HG03378 (cell line): ENCODE measurements around the gene GDPD3.

Source experiments
- ATAC-seq: cut with Tn5 transposase; IDR thresholded peaks from one replicate; pipeline ENCODE4 v1.9.1; 2021; ENCODE audit warnings: mild to moderate bottlenecking, moderate library complexity; ENCODE audit not compliant: unreplicated experiment

GDPD3 gene

DNA sequence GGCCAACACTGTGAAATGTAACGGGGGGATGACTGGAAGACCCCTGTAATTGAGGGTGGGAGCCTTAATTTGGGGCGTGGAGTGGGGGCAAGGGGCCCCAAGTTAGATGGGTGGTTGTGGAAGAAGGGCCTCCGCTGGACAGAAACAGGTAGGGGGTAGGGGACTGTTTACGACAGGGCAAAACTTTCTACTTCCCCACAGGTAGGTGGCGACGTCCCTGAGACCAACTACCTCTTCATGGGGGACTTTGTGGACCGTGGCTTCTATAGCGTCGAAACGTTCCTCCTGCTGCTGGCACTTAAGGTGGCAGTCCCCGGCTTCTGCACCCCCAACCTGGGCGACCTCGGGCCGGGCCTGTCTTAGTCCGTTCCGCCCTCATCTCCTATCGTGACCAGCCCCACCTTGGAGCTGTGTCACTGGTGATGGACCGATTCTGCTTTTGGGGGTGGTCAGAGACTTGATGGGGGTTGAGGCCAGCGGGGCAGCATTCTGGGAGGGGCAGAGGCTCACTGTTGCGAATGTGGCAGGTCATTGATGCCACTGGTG, 30.7 kb downstream of the GDPD3 start:
- ATAC-seq, result no peak

DNA sequence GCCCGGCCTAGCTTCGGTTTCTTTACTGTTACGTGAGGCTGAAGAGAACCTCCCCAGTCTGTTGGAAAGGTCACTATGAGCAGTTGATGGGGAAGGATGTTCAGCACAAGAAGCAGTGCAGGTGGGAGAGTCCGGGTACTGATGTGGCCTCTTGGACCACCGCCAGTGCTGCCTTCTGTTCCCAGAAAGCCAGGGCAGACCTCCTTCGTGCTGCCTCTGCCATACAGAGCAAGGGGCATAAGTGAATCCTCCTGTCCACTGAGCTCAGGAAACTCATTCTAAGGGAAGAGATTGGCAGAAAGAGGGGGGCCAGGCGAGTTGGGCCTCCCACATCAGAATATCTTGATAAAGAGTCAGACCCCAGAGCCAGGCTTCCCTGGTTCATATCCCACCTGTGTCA, 33.9 kb downstream of the GDPD3 start:
- ATAC-seq, result no peak

DNA sequence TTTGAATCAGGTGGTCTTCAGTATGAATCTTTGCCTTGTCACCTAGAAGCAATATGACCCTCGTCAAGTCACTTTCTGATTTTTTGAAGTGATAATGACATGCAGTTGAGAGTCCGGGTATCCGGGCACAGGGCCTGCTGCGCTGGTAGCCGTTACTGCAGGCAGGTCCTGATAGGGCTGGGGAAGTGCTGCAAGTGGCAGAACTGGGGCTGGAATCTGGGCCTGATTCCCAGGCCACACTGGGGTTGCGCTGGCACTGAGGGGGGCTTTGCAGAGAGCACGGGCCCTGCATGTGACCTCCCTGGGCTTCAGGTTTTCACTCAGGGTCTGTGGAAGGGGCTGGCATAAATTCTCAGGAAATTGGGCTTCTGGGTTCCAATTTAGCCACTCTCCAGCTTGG, 34.6 kb downstream of the GDPD3 start:
- no peak for ATAC-seq

DNA sequence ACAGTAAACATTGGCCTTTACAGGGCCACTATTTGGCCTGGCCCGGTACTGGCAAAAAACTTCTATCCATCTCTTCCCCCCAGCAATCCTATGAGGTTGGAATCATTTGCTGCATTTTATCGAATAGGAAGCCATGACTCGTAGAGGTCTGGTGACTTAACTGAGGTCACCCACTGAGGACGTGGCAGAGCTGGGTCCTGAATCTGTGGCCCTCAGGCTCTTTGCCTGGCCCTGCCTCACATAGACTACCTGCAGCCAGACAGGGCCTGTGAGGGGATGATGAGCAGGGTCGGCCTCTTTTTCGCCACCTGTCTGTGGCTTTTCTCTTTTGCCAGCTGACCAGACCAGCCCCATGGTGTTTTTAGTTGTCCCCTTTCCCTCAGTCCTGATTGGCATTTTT, 35.7 kb downstream of the GDPD3 start:
- ATAC-seq, result no peak

DNA sequence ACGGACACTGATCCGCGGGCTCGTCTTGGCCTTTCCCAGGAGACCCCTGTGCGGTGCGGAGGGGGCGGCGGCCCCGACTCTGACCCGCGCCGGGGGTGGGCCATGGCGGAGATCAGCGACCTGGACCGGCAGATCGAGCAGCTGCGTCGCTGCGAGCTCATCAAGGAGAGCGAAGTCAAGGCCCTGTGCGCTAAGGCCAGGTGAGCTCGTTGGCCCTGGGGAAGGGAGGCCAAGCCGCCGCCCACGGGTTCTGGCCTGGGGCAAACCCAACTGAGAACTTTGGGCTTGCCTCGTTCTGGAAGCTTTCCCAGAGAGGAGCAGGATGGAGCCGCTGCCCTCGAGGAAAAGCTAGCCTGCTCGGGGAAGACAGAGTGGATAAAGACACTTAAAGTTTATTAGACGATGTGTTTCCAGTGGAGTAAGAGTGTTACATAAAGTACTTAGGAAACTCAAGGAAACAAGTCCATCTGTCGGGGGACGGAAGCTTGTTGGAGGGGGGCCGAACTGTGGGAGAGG, 37.0 kb downstream of the GDPD3 start:
- ATAC-seq, result no peak

DNA sequence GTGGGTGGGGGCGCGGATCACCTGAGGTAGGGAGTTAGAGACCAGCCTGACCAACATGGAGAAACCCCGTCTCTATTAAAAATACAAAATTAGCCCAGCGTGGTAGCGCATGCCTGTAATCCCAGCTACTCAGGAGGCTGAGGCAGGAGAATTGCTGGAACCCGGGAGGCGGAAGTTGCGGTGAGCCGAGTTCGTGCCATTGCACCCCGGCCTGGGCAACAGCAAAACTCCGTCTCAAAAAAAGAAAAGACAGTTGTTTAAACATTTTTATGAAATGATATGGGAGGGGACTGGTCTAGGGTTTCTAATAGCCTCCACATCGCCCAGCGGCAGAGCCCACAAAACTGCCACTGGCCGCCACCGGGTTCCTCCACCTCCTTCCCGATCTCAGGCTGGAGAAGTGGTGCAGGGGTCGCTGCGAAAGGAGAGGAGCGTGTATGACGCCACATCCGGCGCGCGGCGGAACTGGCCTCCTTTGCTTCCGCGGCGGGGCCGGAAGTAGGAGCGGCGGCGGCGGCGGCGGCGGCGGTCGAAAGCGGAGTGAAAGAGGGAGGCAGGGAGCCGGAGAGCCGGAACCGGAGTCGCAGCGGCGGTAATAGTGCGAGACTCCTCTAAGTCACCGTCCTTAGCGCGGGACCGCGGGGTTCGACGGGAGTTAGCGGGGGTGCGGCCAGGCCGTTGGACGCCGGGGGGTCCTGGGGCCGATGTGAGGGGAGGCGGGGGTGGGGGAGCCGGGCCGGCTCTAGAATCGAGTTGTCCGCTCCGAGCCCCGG, 37.6 kb downstream of the GDPD3 start, which contains the start of gene PPP4C:
Gene PPP4C, plus strand, starts transcription at position 492 of the 773 bp plus-strand sequence. CDS start 384 bp downstream, outside the sequence.
- no peak for ATAC-seq

DNA sequence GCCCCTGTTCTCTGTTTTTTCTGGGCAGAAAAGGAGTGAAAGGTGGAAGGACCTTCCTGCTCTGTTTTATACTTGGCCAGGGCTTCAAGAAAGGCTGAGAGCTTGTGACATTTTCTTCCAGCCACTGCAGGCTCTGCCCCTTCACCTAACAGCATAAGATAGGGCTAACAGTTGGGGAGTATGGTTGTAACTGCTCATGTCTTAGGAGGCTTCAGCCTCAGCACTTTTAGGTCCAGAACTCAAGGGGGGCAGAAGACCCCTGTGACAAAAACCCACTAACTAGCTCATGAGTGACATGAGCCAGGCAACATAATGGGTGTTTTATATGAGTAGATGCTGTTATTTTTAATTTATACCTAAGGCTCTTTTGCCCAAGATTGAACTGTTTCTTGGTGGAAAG, 42.8 kb downstream of the GDPD3 start:
- ATAC-seq, result no peak

DNA sequence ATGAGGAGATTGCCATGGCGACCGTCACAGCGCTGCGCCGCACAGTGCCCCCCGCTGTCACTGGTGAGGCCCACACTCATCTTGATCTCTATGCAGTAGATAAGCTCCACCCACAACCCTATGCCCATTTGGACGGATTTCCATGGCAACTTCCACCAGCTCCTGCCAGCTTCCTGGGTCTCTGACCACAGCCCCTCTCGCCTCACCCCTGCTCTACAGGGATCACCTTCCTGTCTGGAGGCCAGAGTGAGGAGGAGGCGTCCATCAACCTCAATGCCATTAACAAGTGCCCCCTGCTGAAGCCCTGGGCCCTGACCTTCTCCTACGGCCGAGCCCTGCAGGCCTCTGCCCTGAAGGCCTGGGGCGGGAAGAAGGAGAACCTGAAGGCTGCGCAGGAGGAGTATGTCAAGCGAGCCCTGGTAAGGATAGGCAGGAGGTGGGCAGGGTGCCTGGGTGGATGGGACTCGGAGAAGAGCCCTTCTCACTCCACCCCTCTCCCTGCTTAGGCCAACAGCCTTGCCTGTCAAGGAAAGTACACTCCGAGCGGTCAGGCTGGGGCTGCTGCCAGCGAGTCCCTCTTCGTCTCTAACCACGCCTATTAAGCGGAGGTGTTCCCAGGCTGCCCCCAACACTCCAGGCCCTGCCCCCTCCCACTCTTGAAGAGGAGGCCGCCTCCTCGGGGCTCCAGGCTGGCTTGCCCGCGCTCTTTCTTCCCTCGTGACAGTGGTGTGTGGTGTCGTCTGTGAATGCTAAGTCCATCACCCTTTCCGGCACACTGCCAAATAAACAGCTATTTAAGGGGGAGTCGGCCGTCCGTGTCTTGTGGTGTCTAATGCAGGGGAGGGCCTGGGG, 43.5 kb downstream of the GDPD3 start:
- ATAC-seq, result no peak

DNA sequence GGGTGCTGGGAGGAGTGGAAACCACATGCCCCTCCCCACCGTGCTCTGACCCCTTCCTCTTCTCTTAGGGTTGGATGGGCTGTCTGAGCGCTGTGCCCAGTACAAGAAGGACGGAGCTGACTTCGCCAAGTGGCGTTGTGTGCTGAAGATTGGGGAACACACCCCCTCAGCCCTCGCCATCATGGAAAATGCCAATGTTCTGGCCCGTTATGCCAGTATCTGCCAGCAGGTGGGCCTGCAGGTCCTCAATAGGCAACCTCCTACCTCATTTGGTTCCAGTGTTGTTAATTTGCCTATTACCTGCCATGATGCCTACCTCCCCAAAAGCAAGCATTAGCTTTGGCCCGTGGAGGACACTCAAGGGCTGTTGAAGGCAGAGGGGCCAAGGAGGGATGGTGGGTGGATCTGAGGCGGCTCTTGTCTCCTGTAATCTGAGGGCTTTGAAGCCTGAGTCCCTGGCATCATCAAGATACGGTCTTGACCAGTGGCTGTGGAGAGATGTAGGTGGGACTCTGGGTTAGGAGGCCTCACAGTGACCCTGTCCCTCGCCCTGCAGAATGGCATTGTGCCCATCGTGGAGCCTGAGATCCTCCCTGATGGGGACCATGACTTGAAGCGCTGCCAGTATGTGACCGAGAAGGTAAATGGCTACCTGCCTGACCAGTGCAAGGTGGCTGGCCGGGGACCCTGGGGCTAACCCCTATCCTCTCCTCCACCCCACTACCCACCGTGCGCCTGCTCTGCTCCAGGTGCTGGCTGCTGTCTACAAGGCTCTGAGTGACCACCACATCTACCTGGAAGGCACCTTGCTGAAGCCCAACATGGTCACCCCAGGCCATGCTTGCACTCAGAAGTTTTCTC, 44.4 kb downstream of the GDPD3 start:
- ATAC-seq, result no peak

DNA sequence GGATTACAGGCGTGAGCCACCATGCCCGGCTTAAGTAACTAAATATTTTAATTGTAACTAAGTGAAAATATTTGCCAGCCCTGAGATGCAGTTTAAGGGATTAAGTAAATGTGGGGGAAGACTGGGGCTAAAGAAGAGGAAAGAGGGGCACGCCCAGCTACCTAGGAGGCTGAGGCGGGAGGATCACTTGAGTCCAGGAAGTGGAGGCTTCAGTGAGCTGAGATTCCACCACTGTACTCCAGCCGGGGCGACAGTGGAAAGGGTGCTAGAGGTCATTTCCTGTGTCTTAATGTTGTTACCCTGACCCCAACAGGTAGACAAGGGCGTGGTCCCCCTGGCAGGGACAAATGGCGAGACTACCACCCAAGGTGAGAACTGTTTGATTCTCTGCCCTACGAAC, 45.0 kb downstream of the GDPD3 start:
- ATAC-seq, result no peak

DNA sequence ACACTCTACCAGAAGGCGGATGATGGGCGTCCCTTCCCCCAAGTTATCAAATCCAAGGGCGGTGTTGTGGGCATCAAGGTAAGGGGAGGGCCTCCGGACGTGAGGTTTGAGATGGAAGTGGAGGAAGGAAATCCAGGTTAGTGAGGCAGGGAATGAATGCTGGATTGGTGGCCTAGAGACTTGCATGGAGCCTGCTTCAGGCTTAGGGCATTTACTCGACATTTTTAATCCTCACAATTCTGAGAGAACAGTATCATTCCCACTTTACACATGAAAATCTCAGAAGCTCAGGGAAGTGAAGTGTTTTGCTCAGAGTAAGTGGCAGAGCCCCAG, 45.8 kb downstream of the GDPD3 start:
- no peak for ATAC-seq

DNA sequence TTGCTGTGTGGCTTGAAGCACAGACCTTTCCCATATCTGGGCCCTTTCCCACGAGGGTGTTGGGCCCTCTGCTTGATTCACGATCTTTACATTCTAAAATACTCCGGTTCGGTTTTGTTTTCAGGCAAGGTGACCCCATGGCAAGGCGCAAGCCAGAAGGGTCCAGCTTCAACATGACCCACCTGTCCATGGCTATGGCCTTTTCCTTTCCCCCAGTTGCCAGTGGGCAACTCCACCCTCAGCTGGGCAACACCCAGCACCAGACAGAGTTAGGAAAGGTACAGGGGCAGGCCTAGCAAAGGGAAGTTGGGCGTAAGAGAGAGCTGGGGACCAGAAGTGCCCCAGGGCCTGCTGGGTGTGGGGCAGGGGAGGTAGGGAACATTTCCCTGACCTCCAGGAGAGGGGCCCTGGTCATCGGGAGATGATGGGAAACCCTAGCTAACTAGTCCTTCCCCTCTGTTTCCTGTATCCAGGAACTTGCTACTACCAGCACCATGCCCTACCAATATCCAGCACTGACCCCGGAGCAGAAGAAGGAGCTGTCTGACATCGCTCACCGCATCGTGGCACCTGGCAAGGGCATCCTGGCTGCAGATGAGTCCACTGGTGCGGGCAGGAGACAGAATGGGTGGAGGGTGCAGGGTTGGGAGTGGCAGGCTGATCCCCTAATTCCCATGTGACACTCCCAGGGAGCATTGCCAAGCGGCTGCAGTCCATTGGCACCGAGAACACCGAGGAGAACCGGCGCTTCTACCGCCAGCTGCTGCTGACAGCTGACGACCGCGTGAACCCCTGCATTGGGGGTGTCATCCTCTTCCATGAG, 46.4 kb downstream of the GDPD3 start:
- no peak for ATAC-seq

DNA sequence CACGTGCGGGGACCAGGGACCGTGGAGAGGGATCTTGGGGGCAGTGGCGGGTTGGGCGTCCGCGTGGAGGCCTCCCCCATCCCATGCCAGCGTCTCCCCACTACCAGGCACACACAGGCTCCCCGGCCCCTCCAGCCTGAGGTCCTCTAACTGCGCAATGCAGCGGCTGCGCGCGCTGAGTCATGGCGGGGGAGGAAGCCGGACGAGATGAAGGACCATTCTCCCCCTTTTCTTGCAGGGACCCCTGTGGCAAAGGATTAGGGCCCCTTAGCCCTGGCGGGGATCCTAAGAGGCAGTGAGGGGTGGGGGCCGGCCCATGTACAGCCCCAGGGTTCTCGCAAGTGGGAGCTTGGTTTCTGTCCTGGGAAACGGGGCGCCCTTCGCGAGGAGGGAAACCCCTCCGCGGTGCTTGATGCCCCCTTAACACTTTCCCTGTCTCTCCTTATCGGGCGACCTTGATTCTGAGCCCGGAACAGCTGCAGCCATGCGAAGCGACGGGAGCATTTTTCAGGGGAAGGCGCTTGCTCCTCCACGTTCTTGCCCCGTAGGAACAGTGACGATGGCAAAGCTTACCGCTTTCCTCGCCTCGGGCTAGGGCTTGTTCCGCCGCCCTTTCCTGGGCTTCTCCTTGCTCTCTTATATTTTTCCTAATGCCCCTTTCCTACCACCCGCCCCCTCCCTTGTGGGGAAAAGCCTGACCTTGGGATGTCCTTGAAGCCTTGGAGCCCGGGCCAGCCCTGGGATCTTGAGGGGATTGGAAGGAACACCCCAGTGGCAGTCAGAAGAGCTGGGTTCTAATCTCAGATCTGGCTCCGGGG, 47.2 kb downstream of the GDPD3 start:
- no peak for ATAC-seq

DNA sequence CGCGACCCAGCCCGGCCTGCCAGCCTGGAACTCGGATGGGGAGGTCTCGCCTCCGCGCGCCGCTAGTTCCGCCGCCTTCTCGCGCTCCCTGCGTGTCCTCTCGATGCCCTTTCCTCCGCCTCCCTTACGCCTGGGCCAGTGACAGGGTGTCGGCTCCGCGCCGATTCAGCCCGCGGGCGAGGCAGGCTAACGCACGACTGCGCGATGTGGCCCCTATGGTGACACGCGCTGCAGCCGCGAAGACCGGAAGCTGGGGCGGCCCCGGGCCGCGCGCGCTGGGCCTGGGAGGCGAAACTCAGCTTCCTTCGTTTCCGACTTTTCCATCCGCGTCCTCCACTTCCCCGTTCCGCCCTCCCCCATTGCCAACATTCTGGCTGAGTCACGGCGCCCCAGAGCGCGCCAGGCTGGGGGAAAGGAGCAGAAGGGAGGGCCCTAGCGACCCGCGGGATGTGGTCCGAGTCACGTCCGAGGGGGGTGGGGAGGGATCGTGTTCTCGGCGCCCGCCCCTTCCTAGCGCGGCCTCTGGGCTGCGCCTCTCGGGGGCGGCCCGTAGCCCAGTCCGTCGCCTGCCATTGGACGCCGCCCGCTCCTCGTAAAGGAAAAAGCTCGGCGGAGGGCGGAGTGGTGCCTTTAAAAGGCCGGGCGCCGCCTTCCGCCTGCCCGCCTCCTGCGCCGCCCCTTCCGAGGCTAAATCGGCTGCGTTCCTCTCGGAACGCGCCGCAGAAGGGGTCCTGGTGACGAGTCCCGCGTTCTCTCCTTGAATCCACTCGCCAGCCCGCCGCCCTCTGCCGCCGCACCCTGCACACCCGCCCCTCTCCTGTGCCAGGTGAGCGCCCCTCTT, 48.0 kb downstream of the GDPD3 start, which contains the start of gene ALDOA:
Gene ALDOA, plus strand, starts transcription at position 659 of the 841 bp plus-strand sequence. CDS start 1,138 bp downstream, outside the sequence.
- peak; percentile 64 for ATAC-seq

DNA sequence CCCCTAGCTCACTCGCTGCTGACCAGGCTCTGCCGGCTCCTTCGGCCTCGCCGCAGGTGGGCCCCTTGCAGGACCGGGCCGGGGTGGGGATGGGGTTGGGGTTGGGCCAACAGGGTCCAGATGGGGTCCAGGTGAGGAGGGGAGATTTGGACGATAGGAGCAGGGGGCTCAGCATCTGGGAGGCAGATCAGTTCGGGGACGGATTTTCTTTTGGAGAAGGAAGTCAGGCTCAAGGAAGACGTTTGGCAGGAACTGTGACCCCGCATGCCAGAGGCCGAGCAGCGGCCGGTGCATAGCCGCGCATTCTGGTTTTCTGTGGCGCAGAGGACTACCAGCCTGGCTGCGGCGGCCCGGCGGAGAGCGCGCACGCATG, 48.6 kb downstream of the GDPD3 start:
- no peak for ATAC-seq

DNA sequence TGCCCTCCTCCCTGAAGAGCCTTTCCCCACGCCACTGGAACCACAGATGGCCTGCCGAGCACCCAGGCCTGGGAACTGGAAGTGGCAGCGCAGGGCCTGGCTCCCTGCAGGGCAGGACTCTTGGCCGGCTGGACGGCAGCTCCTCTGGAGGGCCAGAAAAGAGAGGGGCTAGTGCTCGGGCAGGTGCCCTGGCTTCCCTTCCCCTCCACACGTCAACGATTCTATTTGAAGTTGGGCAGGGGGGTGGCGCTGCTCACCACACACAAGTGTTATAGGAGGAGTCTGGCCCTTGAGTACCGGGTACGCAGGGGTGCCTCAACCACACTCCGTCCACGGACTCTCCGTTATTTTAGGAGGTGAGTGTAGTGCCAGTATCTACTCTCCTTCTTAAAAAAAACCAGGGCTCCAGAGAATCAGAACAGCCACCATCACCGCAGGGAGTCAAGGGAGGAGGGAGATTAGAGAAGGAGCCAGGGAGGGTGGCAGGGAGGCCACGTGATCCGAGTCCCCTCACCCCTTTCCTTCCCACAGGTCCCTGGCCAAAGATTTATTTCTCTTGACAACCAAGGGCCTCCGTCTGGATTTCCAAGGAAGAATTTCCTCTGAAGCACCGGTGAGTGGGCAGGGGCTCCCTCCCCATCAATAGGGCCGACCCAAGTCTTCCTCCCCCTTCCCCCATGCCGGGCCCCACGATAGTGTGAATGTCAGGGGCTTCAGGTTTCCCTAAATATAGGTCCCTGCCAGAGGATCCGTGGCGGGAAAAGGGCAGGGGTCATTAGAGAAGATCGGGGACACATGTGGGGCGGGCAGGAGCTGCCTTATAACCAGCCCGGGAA, 49.2 kb downstream of the GDPD3 start:
- peak; percentile 28 for ATAC-seq

DNA sequence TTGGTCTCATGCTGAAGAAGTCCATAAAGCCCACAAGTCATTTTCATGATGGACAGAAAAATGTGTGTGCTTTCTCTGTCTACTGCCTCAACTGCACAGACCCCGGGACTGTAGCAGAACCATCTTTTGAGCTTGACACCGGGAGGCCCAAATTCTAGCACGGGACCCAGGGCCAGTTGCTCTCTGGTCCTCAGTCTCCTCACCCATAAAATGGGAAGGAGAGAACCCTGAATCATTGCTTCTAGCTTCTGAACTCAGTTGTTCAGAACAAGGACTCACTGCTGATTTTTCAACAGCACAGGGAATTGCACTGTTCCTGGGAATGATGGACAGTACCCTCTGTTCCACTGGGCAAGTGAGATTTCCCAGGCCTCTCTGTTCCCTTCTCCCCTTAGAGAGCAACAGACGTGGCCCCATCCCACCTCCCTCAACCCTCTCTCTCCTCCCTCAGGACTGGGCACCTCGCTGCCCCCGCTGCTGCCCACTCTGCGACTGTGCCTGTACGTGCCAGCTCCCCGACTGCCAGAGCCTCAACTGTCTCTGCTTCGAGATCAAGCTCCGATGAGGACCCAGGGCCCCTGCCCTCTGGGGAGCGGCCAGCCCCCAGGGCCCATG, 50.0 kb downstream of the GDPD3 start:
- ATAC-seq, result no peak
